Mesendoderm (in vitro differentiated cells): Measurements from ENCODE around the gene LRRC37B.
A peak's percentile ranks its signal among the peaks of the same experiment; 100 is the strongest.
"Not testable (repeated sequence)": the region's sequence is repeated elsewhere in the genome, so short reads cannot be mapped to it uniquely, and the experiment has no call there.

ENCODE experiments used
- DNase-seq: peaks from one replicate; pipeline ENCODE4 v3.0.0; 2013
- H2AK5ac ChIP-seq: 2 replicates; pipeline ENCODE4 v1.6.1; 2013; ENCODE audit warnings: low read length, inconsistent platforms
- H2BK120ac ChIP-seq: 2 replicates; pipeline ENCODE4 v1.6.1; 2013; ENCODE audit warnings: low read depth, mild to moderate bottlenecking, low read length, moderate library complexity, mixed read lengths
- H2BK15ac ChIP-seq: replicated peaks from 2 replicates; pipeline ENCODE4 v1.6.1; 2013; ENCODE audit warnings: low read depth, mild to moderate bottlenecking, moderate library complexity
- H2BK5ac ChIP-seq: 2 replicates; pipeline ENCODE4 v1.6.1; 2013; ENCODE audit warnings: low read length, inconsistent platforms
- H3K18ac ChIP-seq: 2 replicates; pipeline ENCODE4 v1.6.1; 2013; ENCODE audit warnings: mild to moderate bottlenecking, low read length, mixed read lengths
- H3K23ac ChIP-seq: one replicate; pipeline ENCODE4 v1.6.1; 2013; ENCODE audit warnings: low read length
- H3K27ac ChIP-seq: 2 replicates; pipeline ENCODE4 v1.5.1; 2013; ENCODE audit warnings: low read depth, mild to moderate bottlenecking, inconsistent platforms, low read length, moderate library complexity
- H3K27me3 ChIP-seq: 2 replicates; pipeline ENCODE4 v1.6.1; 2013; ENCODE audit warnings: low read length, control low read depth, mild to moderate bottlenecking, inconsistent platforms; ENCODE audit not compliant: insufficient read depth, poor library complexity
- H3K36me3 ChIP-seq: 2 replicates; pipeline ENCODE4 v1.6.1; 2013; ENCODE audit warnings: low read length, inconsistent platforms; ENCODE audit not compliant: control insufficient read depth, insufficient read depth
- H3K4ac ChIP-seq: one replicate; pipeline ENCODE4 v1.6.1; 2013; ENCODE audit warnings: low read depth, mild to moderate bottlenecking, low read length, moderate library complexity
- H3K4me1 ChIP-seq: 2 replicates; pipeline ENCODE4 v1.6.1; 2013; ENCODE audit warnings: low read depth, low read length, inconsistent platforms; ENCODE audit not compliant: control insufficient read depth
- H3K4me2 ChIP-seq: 2 replicates; pipeline ENCODE4 v1.6.1; 2013; ENCODE audit warnings: low read length
- H3K4me3 ChIP-seq: 2 replicates; pipeline ENCODE4 v1.5.1; 2013; ENCODE audit warnings: mild to moderate bottlenecking, low read length
- H3K56ac ChIP-seq: one replicate; pipeline ENCODE4 v1.6.1; 2013; ENCODE audit warnings: low read length
- H3K79me1 ChIP-seq: 2 replicates; pipeline ENCODE4 v1.6.1; 2013; ENCODE audit warnings: low read length, inconsistent platforms
- H3K79me2 ChIP-seq: 2 replicates; pipeline ENCODE4 v1.6.1; 2013; ENCODE audit warnings: mild to moderate bottlenecking, low read length; ENCODE audit not compliant: control insufficient read depth, insufficient read depth
- H3K9ac ChIP-seq: 2 replicates; pipeline ENCODE4 v1.6.1; 2013; ENCODE audit warnings: low read length, inconsistent platforms
- H4K5ac ChIP-seq: one replicate; pipeline ENCODE4 v1.6.1; 2013; ENCODE audit warnings: low read length
- H4K8ac ChIP-seq: one replicate; pipeline ENCODE4 v1.6.1; 2013; ENCODE audit warnings: low read depth, mild to moderate bottlenecking, control low read depth, low read length, moderate library complexity
- WGBS: extraction: QIAGEN DNeasy Blood & Tissue Kit; methylation state at CpG from one replicate; pipeline ENCODE4 v1.1.7; 2013; ENCODE audit warnings: low lambda C conversion rate, missing lambda C conversion rate; ENCODE audit not compliant: insufficient coverage; ENCODE audit errors: extremely low coverage; 5-methylcytosine and 5-hydroxymethylcytosine counted together

LRRC37B gene

GRCh38 chr17:31975391-31975790 lies 31.8 kb upstream of the LRRC37B start:
- H3K79me2 ChIP-seq, DNase-seq, H3K4me1 ChIP-seq, H4K8ac ChIP-seq, H4K5ac ChIP-seq, H3K56ac ChIP-seq, H3K79me1 ChIP-seq, H2BK15ac ChIP-seq, H3K23ac ChIP-seq, H3K27me3 ChIP-seq, H3K36me3 ChIP-seq, H3K4ac ChIP-seq, H3K9ac ChIP-seq, H3K27ac ChIP-seq, H3K4me2 ChIP-seq, H2AK5ac ChIP-seq, H3K4me3 ChIP-seq, H2BK120ac ChIP-seq, H2BK5ac ChIP-seq, H3K18ac ChIP-seq: not testable (repeated sequence)
- WGBS: no CpG with 5 or more reads among the region's 5 CpGs

- H3K18ac ChIP-seq, H3K79me2 ChIP-seq, H3K56ac ChIP-seq, H3K27me3 ChIP-seq, H2BK120ac ChIP-seq, H3K27ac ChIP-seq, H3K4ac ChIP-seq, H2BK15ac ChIP-seq, H3K79me1 ChIP-seq, H3K4me2 ChIP-seq, H4K8ac ChIP-seq, H2BK5ac ChIP-seq, H3K4me1 ChIP-seq, H4K5ac ChIP-seq, H2AK5ac ChIP-seq, DNase-seq, H3K4me3 ChIP-seq, H3K23ac ChIP-seq, H3K9ac ChIP-seq: not testable (repeated sequence)
- peaks cover 10% of the 10 kb centered on the region for H3K36me3 ChIP-seq
- WGBS: no CpG with 5 or more reads among the region's 8 CpGs
These were observed 15.4 kb upstream of the LRRC37B start for GRCh38 chr17:31991821-31992220.

- Histone ChIP-seq H2BK5ac (no peak overlapping the region), H3K36me3 (peaks cover 6% of the 10 kb centered on the region), H4K8ac (no peak overlapping the region), H3K27ac (no peak overlapping the region), H3K18ac (no peak overlapping the region), H3K4ac (no peak overlapping the region), H3K79me1 (no peaks in the 10 kb centered on the region), H2AK5ac (no peak overlapping the region), H3K4me2 (no peak overlapping the region), H2BK15ac (no peak overlapping the region), H3K4me3 (no peak overlapping the region), H3K4me1 (no peaks in the 10 kb centered on the region), H3K23ac (no peak overlapping the region), H3K9ac (no peak overlapping the region), H3K27me3 (no peaks in the 10 kb centered on the region), H3K56ac (no peak overlapping the region), H2BK120ac (no peak overlapping the region), H4K5ac (no peak overlapping the region), H3K79me2 (no peaks in the 10 kb centered on the region)
- DNase-seq: no peak
- no CpG with 5 or more reads among the region's 6 CpGs for WGBS
These were observed 10.2 kb upstream of the LRRC37B start for GRCh38 chr17:31997005-31997404.

GRCh38 chr17:32007463-32008298 lies 498 bp downstream of the LRRC37B start:
- Histone ChIP-seq H3K27ac (peak overlapping the region; percentile 1), H2BK120ac (peak overlapping the region; percentile 64), H3K4me3 (peak overlapping the region; percentile 94), H3K4me1 (no peaks in the 10 kb centered on the region), H4K8ac (no peak overlapping the region), H3K56ac (peak overlapping the region; percentile 96), H3K23ac (no peak overlapping the region), H3K4ac (peak overlapping the region; percentile 71), H3K79me1 (peaks cover 4% of the 10 kb centered on the region), H3K79me2 (peaks cover 14% of the 10 kb centered on the region), H3K4me2 (peak overlapping the region; percentile 80), H3K27me3 (no peaks in the 10 kb centered on the region), H2BK15ac (no peak overlapping the region), H3K36me3 (no peaks in the 10 kb centered on the region), H2AK5ac (no peak overlapping the region), H4K5ac (no peak overlapping the region), H3K18ac (peak overlapping the region; percentile 97), H2BK5ac (no peak overlapping the region), H3K9ac (peak overlapping the region; percentile 92)
- no CpG with 5 or more reads among the region's 80 CpGs for WGBS
- DNase-seq: peak; percentile 74

- no peaks in the 10 kb centered on the region for H3K27me3 ChIP-seq
- H3K56ac ChIP-seq: no peak overlapping the region
- H3K9ac ChIP-seq: no peak overlapping the region
- H3K4me3 ChIP-seq: no peak overlapping the region
- H4K5ac ChIP-seq: no peak overlapping the region
- no peaks in the 10 kb centered on the region for H3K4me1 ChIP-seq
- H3K23ac ChIP-seq: no peak overlapping the region
- H3K4ac ChIP-seq: no peak overlapping the region
- no CpG with 5 or more reads among the region's 2 CpGs for WGBS
- peaks cover 4% of the 10 kb centered on the region for H3K79me1 ChIP-seq
- H4K8ac ChIP-seq: no peak overlapping the region
- no peak overlapping the region for H3K4me2 ChIP-seq
- no peak overlapping the region for H2BK15ac ChIP-seq
- H3K36me3 ChIP-seq: no peaks in the 10 kb centered on the region
- no peak overlapping the region for H2BK120ac ChIP-seq
- DNase-seq: no peak
- peaks cover 14% of the 10 kb centered on the region for H3K79me2 ChIP-seq
- no peak overlapping the region for H2AK5ac ChIP-seq
- H3K27ac ChIP-seq: no peak overlapping the region
- no peak overlapping the region for H2BK5ac ChIP-seq
- H3K18ac ChIP-seq: no peak overlapping the region
These were observed 2.0 kb downstream of the LRRC37B start for GRCh38 chr17:32009262-32009542.

GRCh38 chr17:32010114-32010513 lies 2.9 kb downstream of the LRRC37B start:
- H3K27ac ChIP-seq: no peak overlapping the region

More at GRCh38 chr17:32010114-32010513, 2.9 kb downstream of the LRRC37B start:
- Histone ChIP-seq H3K4ac (no peak overlapping the region), H2BK15ac (no peak overlapping the region), H3K79me2 (peaks cover 14% of the 10 kb centered on the region), H3K36me3 (no peaks in the 10 kb centered on the region), H3K4me3 (no peak overlapping the region), H3K4me2 (no peak overlapping the region), H4K5ac (no peak overlapping the region), H2AK5ac (no peak overlapping the region), H3K27me3 (no peaks in the 10 kb centered on the region), H3K79me1 (peaks cover 4% of the 10 kb centered on the region), H3K9ac (no peak overlapping the region), H3K23ac (no peak overlapping the region), H3K18ac (no peak overlapping the region), H2BK120ac (no peak overlapping the region), H3K56ac (no peak overlapping the region), H3K4me1 (no peaks in the 10 kb centered on the region), H2BK5ac (no peak overlapping the region), H4K8ac (no peak overlapping the region)
- WGBS: no CpG with 5 or more reads among the region's 4 CpGs
- no peak for DNase-seq
